Esophagus squamous epithelium (tissue), 4 donors: Measurements from ENCODE around the gene UBE2F.

Experiments
- POLR2A ChIP-seq, 4 donors: fragments of 450-650 bp; IDR thresholded peaks; one replicate each; pipeline ENCODE4 v1.6.1; 2017; ENCODE audit warnings: antibody characterized with exemption in 4 of 4, mild to moderate bottlenecking in 4 of 4, moderate library complexity in 3 of 4
- TF ChIP-seq, protein P1 (sequence below), 6 experiments: fragments of 450-650 bp in 4 of 6; fragments of 200-600 bp in 2 of 6; sonication (generic) in 2 of 6; IDR thresholded peaks; one replicate each; pipeline ENCODE4 v1.5.1; 2016 to 2019; ENCODE audit warnings: antibody characterized with exemption in 6 of 6, mild to moderate bottlenecking in 4 of 6, moderate library complexity in 4 of 6

DNA sequence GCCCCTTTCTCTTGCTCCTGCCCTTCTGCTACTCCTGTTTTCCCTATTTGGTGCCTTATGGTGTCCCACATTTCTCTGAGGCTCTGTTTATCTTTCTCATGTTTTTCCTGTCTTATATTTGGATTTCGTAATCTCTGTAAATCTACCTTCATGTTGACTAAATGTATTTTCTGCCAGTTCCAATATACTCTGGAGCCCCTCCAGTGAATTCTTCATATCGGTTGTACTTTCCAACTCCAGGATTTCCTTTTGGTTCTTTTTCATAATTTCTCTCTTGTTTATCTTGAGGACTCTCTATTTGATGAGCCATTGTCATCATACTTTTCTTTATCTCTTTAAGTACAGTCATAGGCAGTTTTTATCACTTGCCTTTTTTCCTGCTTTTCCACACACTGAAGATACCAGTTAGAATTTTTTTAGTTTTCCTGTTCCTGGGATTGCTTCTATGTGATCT is 113.1 kb downstream of the UBE2F start:
- TF ChIP-seq POLR2A (IDR thresholded peaks at IDR 0.05) = no peak
- TF ChIP-seq, protein P1, sequence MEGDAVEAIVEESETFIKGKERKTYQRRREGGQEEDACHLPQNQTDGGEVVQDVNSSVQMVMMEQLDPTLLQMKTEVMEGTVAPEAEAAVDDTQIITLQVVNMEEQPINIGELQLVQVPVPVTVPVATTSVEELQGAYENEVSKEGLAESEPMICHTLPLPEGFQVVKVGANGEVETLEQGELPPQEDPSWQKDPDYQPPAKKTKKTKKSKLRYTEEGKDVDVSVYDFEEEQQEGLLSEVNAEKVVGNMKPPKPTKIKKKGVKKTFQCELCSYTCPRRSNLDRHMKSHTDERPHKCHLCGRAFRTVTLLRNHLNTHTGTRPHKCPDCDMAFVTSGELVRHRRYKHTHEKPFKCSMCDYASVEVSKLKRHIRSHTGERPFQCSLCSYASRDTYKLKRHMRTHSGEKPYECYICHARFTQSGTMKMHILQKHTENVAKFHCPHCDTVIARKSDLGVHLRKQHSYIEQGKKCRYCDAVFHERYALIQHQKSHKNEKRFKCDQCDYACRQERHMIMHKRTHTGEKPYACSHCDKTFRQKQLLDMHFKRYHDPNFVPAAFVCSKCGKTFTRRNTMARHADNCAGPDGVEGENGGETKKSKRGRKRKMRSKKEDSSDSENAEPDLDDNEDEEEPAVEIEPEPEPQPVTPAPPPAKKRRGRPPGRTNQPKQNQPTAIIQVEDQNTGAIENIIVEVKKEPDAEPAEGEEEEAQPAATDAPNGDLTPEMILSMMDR (IDR thresholded peaks at IDR 0.05) = no peak
